Naive thymus-derived CD4-positive, alpha-beta T cell (primary cell): Measurements from ENCODE around the gene PLIN1. TPM values are rescaled to one million over a fixed set of nuclear protein-coding genes. Genes with fewer than 3 reads are reported as not detected.

ENCODE experiments used
- ATAC-seq: fragments of 150-1000 bp; cut with Tn5 transposase; 2 replicates; pipeline ENCODE4 v1.10.0; 2021; ENCODE audit warnings: mild to moderate bottlenecking, moderate library complexity
- CTCF ChIA-PET: fragments of 350-600 bp; sonication (Branson Sonifier 250); formaldehyde crosslinking; loops from one replicate; lab custom pipeline; 2021; ENCODE audit warnings: antibody characterized with exemption; lab: Charles Lee
- POLR2A ChIA-PET: fragments of 350-600 bp; sonication (Branson Sonifier 250); formaldehyde crosslinking; loops from one replicate; lab custom pipeline; 2021; ENCODE audit warnings: antibody characterized with exemption, inconsistent platforms; lab: Charles Lee
- DNase-seq, 9 donors: peaks; one replicate each; pipeline versions ENCODE4 v3.0.0 to v3.0.0-alpha.2; 2020 to 2022; ENCODE audit warnings: mixed read lengths in 1 of 9
- H3K27ac ChIP-seq: one replicate; pipeline ENCODE4 v1.7.0; 2013; ENCODE audit warnings: mild to moderate bottlenecking, low read depth, low read length, moderate library complexity
- H3K27me3 ChIP-seq, 2 donors: one replicate each; pipeline ENCODE4 v1.7.0; 2013; ENCODE audit warnings: low read length in 2 of 2, mild to moderate bottlenecking in 2 of 2, moderate library complexity in 2 of 2; ENCODE audit not compliant: control insufficient read depth in 2 of 2, insufficient read depth in 2 of 2
- H3K36me3 ChIP-seq, 3 experiments: 1 replicate in 2 of 3; 2 replicates in 1 of 3; pipeline ENCODE4 v1.7.0; 2013; ENCODE audit warnings: low read length in 3 of 3, mild to moderate bottlenecking in 3 of 3, moderate library complexity in 1 of 3; ENCODE audit not compliant: insufficient read depth in 3 of 3, control insufficient read depth in 2 of 3
- H3K4me1 ChIP-seq, 2 donors: one replicate each; pipeline ENCODE4 v1.7.0; 2013; ENCODE audit warnings: low read length in 2 of 2, mild to moderate bottlenecking in 2 of 2, moderate library complexity in 1 of 2; ENCODE audit not compliant: control insufficient read depth in 2 of 2, insufficient read depth in 2 of 2
- H3K4me3 ChIP-seq: 2 replicates; pipeline ENCODE4 v1.7.0; 2013; ENCODE audit warnings: mild to moderate bottlenecking, low read length
- H3K9me3 ChIP-seq, 3 experiments: 1 replicate in 2 of 3; 2 replicates in 1 of 3; pipeline ENCODE4 v1.7.0; 2013; ENCODE audit warnings: low read length in 3 of 3; ENCODE audit not compliant: control insufficient read depth in 2 of 3
- H3K27ac Mint-ChIP-seq, 9 donors: one replicate each; pipeline ENCODE4 v1.8.0; 2020 to 2022; ENCODE audit warnings: mixed read lengths in 9 of 9, mild to moderate bottlenecking in 8 of 9, moderate library complexity in 5 of 9, inconsistent platforms in 2 of 9
- H3K27me3 Mint-ChIP-seq, 5 donors: one replicate each; pipeline ENCODE4 v1.8.0; 2021 to 2022; ENCODE audit warnings: mixed read lengths in 5 of 5, mild to moderate bottlenecking in 1 of 5
- H3K36me3 Mint-ChIP-seq, 5 donors: one replicate each; pipeline ENCODE4 v1.8.0; 2020 to 2022; ENCODE audit warnings: mixed read lengths in 5 of 5, mild to moderate bottlenecking in 3 of 5, inconsistent platforms in 1 of 5
- H3K4me1 Mint-ChIP-seq, 7 donors: one replicate each; pipeline ENCODE4 v1.8.0; 2020 to 2022; ENCODE audit warnings: mixed read lengths in 7 of 7, mild to moderate bottlenecking in 3 of 7, inconsistent platforms in 1 of 7
- H3K4me3 Mint-ChIP-seq, 10 donors: one replicate each; pipeline ENCODE4 v1.8.0; 2020 to 2022; ENCODE audit warnings: mild to moderate bottlenecking in 10 of 10, mixed read lengths in 10 of 10, moderate library complexity in 6 of 10, inconsistent platforms in 2 of 10
- H3K9me3 Mint-ChIP-seq, 11 donors: one replicate each; pipeline ENCODE4 v1.8.0; 2020 to 2022; ENCODE audit warnings: mixed read lengths in 11 of 11, mild to moderate bottlenecking in 4 of 11, inconsistent platforms in 1 of 11, moderate library complexity in 1 of 11
- intact Hi-C, 2 donors: fragments of 100-400 bp; cut with micrococcal nuclease; formaldehyde crosslinking; loops; one replicate each; pipeline ENCODE4 v1.15.1; 2023
- polyA plus RNA-seq, 2 donors: library from polyadenylated mRNA; unstranded; fragments of 300-500 nt; fragmentation: Illumina TruSeq; gene quantifications; one replicate each; pipeline ENCODE4 v1.2.3, GENCODE V29; 2021
- total RNA-seq, 6 experiments: library from RNA in 5 of 6; stranded (reverse) in 5 of 6; gene quantifications; 1 replicate in 5 of 6; 2 replicates in 1 of 6; pipeline ENCODE4 v1.2.3 and lab custom pipeline; 2021 to 2026

The PLIN1 gene
- total and polyA plus RNA-seq, 7 experiments from 2014 or later, result 0.06 to 1.8 (median 0.23) TPM; not detected in 1

- Mint-ChIP-seq H3K4me1 (no peaks in the 10 kb centered on the region), H3K27me3 (no peaks in the 10 kb centered on the region), H3K9me3 (no peaks in the 10 kb centered on the region), H3K36me3 (peaks cover 0 to 23% (median 0%) of the 10 kb centered on the region in 5 donors), H3K27ac (no peak overlapping the region), H3K4me3 (no peak overlapping the region)
- DNase-seq (no peak), ATAC-seq (no peak)
- no peaks in the 10 kb centered on the region for H3K36me3 ChIP-seq
- no peak overlapping the region for H3K4me3 ChIP-seq
- no peaks in the 10 kb centered on the region for H3K4me1 ChIP-seq
- ChIA-PET CTCF (no interaction called here), POLR2A (no interaction called here)
- intact Hi-C loops, result no loop called here
- no peaks in the 10 kb centered on the region for H3K9me3 ChIP-seq
- no peak overlapping the region for H3K27ac ChIP-seq
- no peaks in the 10 kb centered on the region for H3K27me3 ChIP-seq
Measured at GRCh38 chr15:89623165-89623564, 56.0 kb downstream of the PLIN1 start.

GRCh38 chr15:89621547-89621946 lies 57.6 kb downstream of the PLIN1 start:
- Mint-ChIP-seq H3K4me3 (no peak overlapping the region), H3K4me1 (no peaks in the 10 kb centered on the region), H3K9me3 (peaks cover 0 to 1% (median 0%) of the 10 kb centered on the region in 11 donors), H3K27me3 (no peaks in the 10 kb centered on the region), H3K36me3 (peaks cover 0 to 29% (median 0%) of the 10 kb centered on the region in 5 donors), H3K27ac (no peak overlapping the region)
- ATAC-seq, result no peak
- no peaks in the 10 kb centered on the region for H3K27me3 ChIP-seq
- DNase-seq, result no peak
- H3K4me3 ChIP-seq, result no peak overlapping the region
- ChIA-PET CTCF (no interaction called here), POLR2A (no interaction called here)
- intact Hi-C loops, result no loop called here
- H3K27ac ChIP-seq, result no peak overlapping the region
- no peaks in the 10 kb centered on the region for H3K4me1 ChIP-seq
- no peaks in the 10 kb centered on the region for H3K9me3 ChIP-seq
- no peaks in the 10 kb centered on the region for H3K36me3 ChIP-seq

- no peak overlapping the region for H3K4me3 Mint-ChIP-seq
- intact Hi-C loops, result no loop called here
- ATAC-seq (no peak), DNase-seq (no peak)
- Histone ChIP-seq H3K4me3 (no peak overlapping the region), H3K27ac (no peak overlapping the region), H3K9me3 (peaks cover 0 to 22% (median 4%) of the 10 kb centered on the region in 3 experiments), H3K36me3 (no peaks in the 10 kb centered on the region), H3K4me1 (no peaks in the 10 kb centered on the region), H3K27me3 (no peaks in the 10 kb centered on the region)
- no peak overlapping the region for H3K27ac Mint-ChIP-seq
- no peaks in the 10 kb centered on the region for H3K4me1 Mint-ChIP-seq
- H3K9me3 Mint-ChIP-seq, result peaks cover 4 to 43% (median 24%) of the 10 kb centered on the region in 11 donors
- no peaks in the 10 kb centered on the region for H3K27me3 Mint-ChIP-seq
- peaks cover 5 to 57% (median 9%) of the 10 kb centered on the region in 5 donors for H3K36me3 Mint-ChIP-seq
- ChIA-PET POLR2A (no interaction called here), CTCF (no interaction called here)
Measured at GRCh38 chr15:89616228-89616627, 62.9 kb downstream of the PLIN1 start.

GRCh38 chr15:89615135-89615534 lies 64.0 kb downstream of the PLIN1 start:
- Mint-ChIP-seq H3K4me3 (no peak overlapping the region), H3K27me3 (no peaks in the 10 kb centered on the region), H3K27ac (no peak overlapping the region), H3K4me1 (no peaks in the 10 kb centered on the region), H3K36me3 (peaks cover 5 to 66% (median 9%) of the 10 kb centered on the region in 5 donors), H3K9me3 (peaks cover 5 to 46% (median 25%) of the 10 kb centered on the region in 11 donors)
- ATAC-seq, result no peak
- no peak overlapping the region for H3K27ac ChIP-seq
- intact Hi-C loops, result no loop called here
- H3K4me3 ChIP-seq, result no peak overlapping the region
- H3K36me3 ChIP-seq, result no peaks in the 10 kb centered on the region
- peaks cover 0 to 22% (median 4%) of the 10 kb centered on the region in 3 experiments for H3K9me3 ChIP-seq
- no peak for DNase-seq
- ChIA-PET CTCF (no interaction called here), POLR2A (no interaction called here)
- no peaks in the 10 kb centered on the region for H3K27me3 ChIP-seq
- no peaks in the 10 kb centered on the region for H3K4me1 ChIP-seq

Other genes starting within 250 kb of the PLIN1 start
- gene RHCG, start 182.8 kb downstream of the PLIN1 start, total RNA-seq, result not detected
- gene RHCG, start 182.8 kb downstream of the PLIN1 start, polyA plus RNA-seq, result not detected
- 10 to 100 TPM in 1 of 5 experiments, under 1 TPM in 4; 0.11 to 15.5 (median 0.19) TPM for gene TICRR, start 103.9 kb downstream of the PLIN1 start, total RNA-seq
- under 1 TPM in 1 of 2 donors, not detected in 1; 0.18 TPM for gene TICRR, start 103.9 kb downstream of the PLIN1 start, polyA plus RNA-seq
- gene KIF7, start 23.9 kb downstream of the PLIN1 start, total RNA-seq, result under 1 TPM in 3 of 5 experiments, not detected in 2; 0.08 to 0.27 (median 0.22) TPM
- gene KIF7, start 23.9 kb downstream of the PLIN1 start, polyA plus RNA-seq, result not detected
- gene PEX11A, start 11.4 kb upstream of the PLIN1 start, total RNA-seq, result 1 to 10 TPM in 4 of 5 experiments, under 1 TPM in 1; 0.92 to 4.6 (median 2.0) TPM
- gene PEX11A, start 11.4 kb upstream of the PLIN1 start, polyA plus RNA-seq, result 1 to 10 TPM; 1.2 to 2.4 TPM
- under 1 TPM in 1 of 5 experiments, not detected in 4; 0.27 TPM for gene WDR93, start 11.4 kb upstream of the PLIN1 start, total RNA-seq
- not detected for gene WDR93, start 11.4 kb upstream of the PLIN1 start, polyA plus RNA-seq
- 1 to 10 TPM in 1 of 5 experiments, under 1 TPM in 2, not detected in 2; 0.38 to 1.2 (median 0.50) TPM for gene MESP1, start 71.9 kb upstream of the PLIN1 start, total RNA-seq
- gene MESP1, start 71.9 kb upstream of the PLIN1 start, polyA plus RNA-seq, result under 1 TPM; 0.17 to 0.38 TPM
- not detected for gene MESP2, start 97.0 kb upstream of the PLIN1 start, total RNA-seq
- not detected for gene MESP2, start 97.0 kb upstream of the PLIN1 start, polyA plus RNA-seq
- gene ANPEP, start 135.5 kb upstream of the PLIN1 start, total RNA-seq, result 100 to 1,000 TPM in 1 of 5 experiments, 10 to 100 TPM in 1, 1 to 10 TPM in 3; 1.9 to 123 (median 2.7) TPM
- gene ANPEP, start 135.5 kb upstream of the PLIN1 start, polyA plus RNA-seq, result under 1 TPM in 1 of 2 donors, not detected in 1; 0.12 TPM
- gene AP3S2, start 214.6 kb upstream of the PLIN1 start, total RNA-seq, result 10 to 100 TPM; 24.3 to 31.7 (median 28.4) TPM
- 10 to 100 TPM; 29.8 to 32.8 TPM for gene AP3S2, start 214.6 kb upstream of the PLIN1 start, polyA plus RNA-seq
- gene ARPIN, start 233.6 kb upstream of the PLIN1 start, total RNA-seq, result 1 to 10 TPM in 1 of 5 experiments, under 1 TPM in 3, not detected in 1; 0.08 to 1.1 (median 0.31) TPM
- gene ARPIN, start 233.6 kb upstream of the PLIN1 start, polyA plus RNA-seq, result not detected